ENCODE results near the gene SLC66A2. TPM values are rescaled to one million over a fixed set of nuclear protein-coding genes. Genes with fewer than 3 reads are reported as not detected.

The SLC66A2 gene
- total and polyA plus RNA-seq, 2 donors (not counting 1 experiment from before 2014, with no cell fraction given), result 44.4 to 45.1 TPM

DNA sequence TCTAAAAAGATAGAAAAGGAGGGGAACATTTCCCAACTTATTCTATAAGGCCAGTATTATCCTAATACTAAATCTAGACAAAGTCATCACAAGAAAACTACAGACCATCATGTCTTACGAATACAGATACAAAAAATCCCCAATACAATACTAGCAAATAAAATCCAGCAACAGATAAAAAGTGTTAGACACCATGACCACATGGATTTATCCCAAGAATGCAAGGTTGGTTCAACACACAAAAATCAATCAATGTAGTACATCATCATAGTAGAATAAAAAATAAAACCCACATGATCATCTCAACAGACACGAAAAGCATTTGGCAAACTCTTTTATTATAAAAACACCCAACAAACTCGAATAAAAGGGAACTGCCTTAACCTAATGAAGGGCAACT, 18.5 kb downstream of the SLC66A2 start:
- no peak overlapping the region for H3K27ac Mint-ChIP-seq
- DNase-seq (no peak), ATAC-seq (ENCODE audit: low read depth) (no peak)
- peaks cover 28% of the 10 kb centered on the region for H3K9me3 Mint-ChIP-seq (ENCODE audit: insufficient read depth)
- Histone ChIP-seq H3K4me1 (ENCODE audit: control insufficient read depth in 2 of 2, insufficient read depth in 2 of 2, low read length in 2 of 2) (no peaks in the 10 kb centered on the region), H3K9me3 (ENCODE audit: control extremely low read depth in 1 of 3, control insufficient read depth in 2 of 3, insufficient read depth in 1 of 3, low read length in 2 of 3) (peaks cover 3 to 59% (median 53%) of the 10 kb centered on the region in 3 donors), H3K36me3 (replicated peaks in 1 of 2; ENCODE audit: control extremely low read depth in 1 of 2, control insufficient read depth in 1 of 2, extremely low read depth in 1 of 2, insufficient read depth in 2 of 2, low read length in 1 of 2) (peaks cover 4 to 53% of the 10 kb centered on the region in 2 experiments), H3K4me2 (replicated peaks; ENCODE audit: low read depth, low read length, poor library complexity, severe bottlenecking) (no peak overlapping the region), H3K79me2 (ENCODE audit: control insufficient read depth, insufficient read depth, low read length) (peaks cover 95% of the 10 kb centered on the region), H3K9ac (ENCODE audit: low read length) (no peak overlapping the region), H3K4me3 (ENCODE audit: control extremely low read depth in 1 of 5, extremely low read depth in 1 of 5, insufficient read depth in 1 of 5, low read depth in 2 of 5, low read length in 4 of 5) (no peak overlapping the region), H3K27me3 (replicated peaks in 1 of 4; ENCODE audit: control extremely low read depth in 1 of 4, control insufficient read depth in 3 of 4, insufficient read depth in 4 of 4, low read length in 3 of 4) (no peaks in the 10 kb centered on the region), H2AFZ (ENCODE audit: insufficient read depth, low read depth, low read length, poor library complexity, severe bottlenecking) (no peak overlapping the region), H3K27ac (ENCODE audit: low read length in 2 of 2) (no peak overlapping the region), H4K20me1 (ENCODE audit: control insufficient read depth, insufficient read depth, low read length, poor library complexity, severe bottlenecking) (peaks cover 52% of the 10 kb centered on the region)
- CTCF ChIA-PET, result no interaction called here
- POLR2A ChIA-PET, result no interaction called here
- no peak for TF ChIP-seq EZH2 (IDR thresholded peaks at IDR 0.05; ENCODE audit: borderline replicate concordance, insufficient read depth, low read depth, low read length, poor library complexity, severe bottlenecking)
- TF ChIP-seq, protein P1, sequence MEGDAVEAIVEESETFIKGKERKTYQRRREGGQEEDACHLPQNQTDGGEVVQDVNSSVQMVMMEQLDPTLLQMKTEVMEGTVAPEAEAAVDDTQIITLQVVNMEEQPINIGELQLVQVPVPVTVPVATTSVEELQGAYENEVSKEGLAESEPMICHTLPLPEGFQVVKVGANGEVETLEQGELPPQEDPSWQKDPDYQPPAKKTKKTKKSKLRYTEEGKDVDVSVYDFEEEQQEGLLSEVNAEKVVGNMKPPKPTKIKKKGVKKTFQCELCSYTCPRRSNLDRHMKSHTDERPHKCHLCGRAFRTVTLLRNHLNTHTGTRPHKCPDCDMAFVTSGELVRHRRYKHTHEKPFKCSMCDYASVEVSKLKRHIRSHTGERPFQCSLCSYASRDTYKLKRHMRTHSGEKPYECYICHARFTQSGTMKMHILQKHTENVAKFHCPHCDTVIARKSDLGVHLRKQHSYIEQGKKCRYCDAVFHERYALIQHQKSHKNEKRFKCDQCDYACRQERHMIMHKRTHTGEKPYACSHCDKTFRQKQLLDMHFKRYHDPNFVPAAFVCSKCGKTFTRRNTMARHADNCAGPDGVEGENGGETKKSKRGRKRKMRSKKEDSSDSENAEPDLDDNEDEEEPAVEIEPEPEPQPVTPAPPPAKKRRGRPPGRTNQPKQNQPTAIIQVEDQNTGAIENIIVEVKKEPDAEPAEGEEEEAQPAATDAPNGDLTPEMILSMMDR (IDR thresholded peaks at IDR 0.05), result no peak
- H3K4me3 Mint-ChIP-seq, result no peak overlapping the region
- intact Hi-C loops (cut with micrococcal nuclease), result no loop called here
- no peaks in the 10 kb centered on the region for H3K27me3 Mint-ChIP-seq
- WGBS (ENCODE audit: insufficient coverage), result no CpG with 5 or more reads among the region's 3 CpGs
- peaks cover 2% of the 10 kb centered on the region for H3K4me1 Mint-ChIP-seq

GRCh38 chr18:79931475-79931874, 20.0 kb downstream of the SLC66A2 start:
- peaks cover 94% of the 10 kb centered on the region for H3K79me2 ChIP-seq (ENCODE audit: control insufficient read depth, insufficient read depth, low read length)
- peaks cover 2% of the 10 kb centered on the region for H3K4me1 Mint-ChIP-seq
- peaks cover 52% of the 10 kb centered on the region for H4K20me1 ChIP-seq (ENCODE audit: control insufficient read depth, insufficient read depth, low read length, poor library complexity, severe bottlenecking)
- peaks cover 4 to 48% of the 10 kb centered on the region in 2 experiments for H3K36me3 ChIP-seq (replicated peaks in 1 of 2; ENCODE audit: control extremely low read depth in 1 of 2, control insufficient read depth in 1 of 2, extremely low read depth in 1 of 2, insufficient read depth in 2 of 2, low read length in 1 of 2)
- no peak overlapping the region for H3K27ac Mint-ChIP-seq
- H3K27me3 ChIP-seq (replicated peaks in 1 of 4; ENCODE audit: control extremely low read depth in 1 of 4, control insufficient read depth in 3 of 4, insufficient read depth in 4 of 4, low read length in 3 of 4), result no peaks in the 10 kb centered on the region
- no peak for DNase-seq
- H3K9ac ChIP-seq (ENCODE audit: low read length), result no peak overlapping the region
- no peak for ATAC-seq (ENCODE audit: low read depth)
- H3K4me1 ChIP-seq (ENCODE audit: control insufficient read depth in 2 of 2, insufficient read depth in 2 of 2, low read length in 2 of 2), result no peaks in the 10 kb centered on the region
- H3K9me3 Mint-ChIP-seq (ENCODE audit: insufficient read depth), result peaks cover 28% of the 10 kb centered on the region
- H3K4me2 ChIP-seq (replicated peaks; ENCODE audit: low read depth, low read length, poor library complexity, severe bottlenecking), result no peak overlapping the region
- ChIA-PET POLR2A (no interaction called here), CTCF (no interaction called here)
- no peak overlapping the region for H2AFZ ChIP-seq (ENCODE audit: insufficient read depth, low read depth, low read length, poor library complexity, severe bottlenecking)
- H3K4me3 Mint-ChIP-seq, result no peak overlapping the region
- 60% methylated on average over 1 of the region's 2 CpGs for WGBS (ENCODE audit: insufficient coverage)
- peaks cover 3 to 59% (median 46%) of the 10 kb centered on the region in 3 donors for H3K9me3 ChIP-seq (ENCODE audit: control extremely low read depth in 1 of 3, control insufficient read depth in 2 of 3, insufficient read depth in 1 of 3, low read length in 2 of 3)
- intact Hi-C loops (cut with micrococcal nuclease), result no loop called here
- H3K27ac ChIP-seq (ENCODE audit: low read length in 2 of 2), result no peak overlapping the region
- no peak overlapping the region for H3K4me3 ChIP-seq (ENCODE audit: control extremely low read depth in 1 of 5, extremely low read depth in 1 of 5, insufficient read depth in 1 of 5, low read depth in 2 of 5, low read length in 4 of 5)
- TF ChIP-seq, protein P1 (IDR thresholded peaks at IDR 0.05), result no peak
- no peak for TF ChIP-seq EZH2 (IDR thresholded peaks at IDR 0.05; ENCODE audit: borderline replicate concordance, insufficient read depth, low read depth, low read length, poor library complexity, severe bottlenecking)
- no peaks in the 10 kb centered on the region for H3K27me3 Mint-ChIP-seq

Measured in B cell (primary cell).